ENCODE data around the gene FSTL3. TPM values are rescaled to one million over a fixed set of nuclear protein-coding genes. Genes with fewer than 3 reads are reported as not detected.

Gene FSTL3
- total RNA-seq, 2 experiments from 2014 or later = 3.4 to 7.3 TPM

GRCh38 chr19:685454-685931 lies 9.3 kb downstream of the FSTL3 start:
- H3K27ac ChIP-seq (ENCODE audit: low read depth, low read length, poor library complexity, severe bottlenecking) = no peak overlapping the region
- H3K4me2 ChIP-seq (ENCODE audit: low read length) = no peak overlapping the region
- H4K20me1 ChIP-seq (ENCODE audit: insufficient read depth, low read length) = no peaks in the 10 kb centered on the region
- TF ChIP-seq EZH2phosphoT487 (IDR thresholded peaks at IDR 0.05; ENCODE audit: borderline replicate concordance, low read depth, low read length) (no peak), CTCF (conservative IDR thresholded peaks at IDR 0.05; ENCODE audit: low read length) (no peak)
- H2AFZ ChIP-seq (ENCODE audit: low read length) = no peak overlapping the region
- H3K9me2 ChIP-seq (ENCODE audit: insufficient read depth, low read length) = no peaks in the 10 kb centered on the region
- no peaks in the 10 kb centered on the region for H3K9me3 ChIP-seq (ENCODE audit: low read length)
- no TSS peak for BruUV-seq (replicated peaks)
- H3K79me2 ChIP-seq (ENCODE audit: insufficient read depth, low read depth, low read length) = no peaks in the 10 kb centered on the region
- no peak overlapping the region for H3K4me3 ChIP-seq (ENCODE audit: low read depth, low read length, poor library complexity, severe bottlenecking)
- H3K4me1 ChIP-seq (ENCODE audit: insufficient read depth, low read length, poor library complexity, severe bottlenecking) = peaks cover 4% of the 10 kb centered on the region
- intact Hi-C loops (cut with micrococcal nuclease; ENCODE audit: unreplicated experiment) = no loop called here
- CTCF ChIA-PET (ENCODE audit: unreplicated experiment) = no interaction called here
- DNase-seq (ENCODE audit: low spot score) = no peak
- no peaks in the 10 kb centered on the region for H3K36me3 ChIP-seq (ENCODE audit: insufficient read depth, low read length)
- POLR2A ChIA-PET = no interaction called here

- Histone ChIP-seq H3K4me2 (ENCODE audit: low read length) (no peak overlapping the region), H3K9me3 (ENCODE audit: low read length) (no peaks in the 10 kb centered on the region), H3K9me2 (ENCODE audit: insufficient read depth, low read length) (no peaks in the 10 kb centered on the region), H3K79me2 (ENCODE audit: insufficient read depth, low read depth, low read length) (no peaks in the 10 kb centered on the region), H3K4me3 (ENCODE audit: low read depth, low read length, poor library complexity, severe bottlenecking) (no peak overlapping the region), H4K20me1 (ENCODE audit: insufficient read depth, low read length) (no peaks in the 10 kb centered on the region), H3K36me3 (ENCODE audit: insufficient read depth, low read length) (no peaks in the 10 kb centered on the region), H3K27ac (ENCODE audit: low read depth, low read length, poor library complexity, severe bottlenecking) (no peak overlapping the region), H3K4me1 (ENCODE audit: insufficient read depth, low read length, poor library complexity, severe bottlenecking) (no peaks in the 10 kb centered on the region), H2AFZ (ENCODE audit: low read length) (no peak overlapping the region)
- TF ChIP-seq CTCF (conservative IDR thresholded peaks at IDR 0.05; ENCODE audit: low read length) = no peak
- TF ChIP-seq EZH2phosphoT487 (IDR thresholded peaks at IDR 0.05; ENCODE audit: borderline replicate concordance, low read depth, low read length) = no peak
- BruUV-seq (replicated peaks) = no TSS peak
- ChIA-PET POLR2A (no interaction called here), CTCF (ENCODE audit: unreplicated experiment) (no interaction called here)
- no peak for DNase-seq (ENCODE audit: low spot score)
- intact Hi-C loops (cut with micrococcal nuclease; ENCODE audit: unreplicated experiment) = no loop called here
Observed at GRCh38 chr19:686589-687297, 10.6 kb downstream of the FSTL3 start.

GRCh38 chr19:687569-688166 lies 11.5 kb downstream of the FSTL3 start:
- Histone ChIP-seq H3K4me1 (ENCODE audit: insufficient read depth, low read length, poor library complexity, severe bottlenecking) (no peaks in the 10 kb centered on the region), H2AFZ (ENCODE audit: low read length) (no peak overlapping the region), H3K4me2 (ENCODE audit: low read length) (no peak overlapping the region), H4K20me1 (ENCODE audit: insufficient read depth, low read length) (no peaks in the 10 kb centered on the region), H3K9me3 (ENCODE audit: low read length) (no peaks in the 10 kb centered on the region), H3K79me2 (ENCODE audit: insufficient read depth, low read depth, low read length) (no peaks in the 10 kb centered on the region), H3K36me3 (ENCODE audit: insufficient read depth, low read length) (no peaks in the 10 kb centered on the region), H3K4me3 (ENCODE audit: low read depth, low read length, poor library complexity, severe bottlenecking) (no peak overlapping the region), H3K27ac (ENCODE audit: low read depth, low read length, poor library complexity, severe bottlenecking) (no peak overlapping the region), H3K9me2 (ENCODE audit: insufficient read depth, low read length) (no peaks in the 10 kb centered on the region)
- CTCF ChIA-PET (ENCODE audit: unreplicated experiment) = no interaction called here
- intact Hi-C loops (cut with micrococcal nuclease; ENCODE audit: unreplicated experiment) = no loop called here
- DNase-seq (ENCODE audit: low spot score) = no peak
- no peak for TF ChIP-seq CTCF (conservative IDR thresholded peaks at IDR 0.05; ENCODE audit: low read length)
- TF ChIP-seq EZH2phosphoT487 (IDR thresholded peaks at IDR 0.05; ENCODE audit: borderline replicate concordance, low read depth, low read length) = no peak
- BruUV-seq (replicated peaks) = no TSS peak
- POLR2A ChIA-PET = no interaction called here

Data from OCI-LY7 (cell line).